ENCODE measurements around the gene HYAL2. TPM values are rescaled to one million over a fixed set of nuclear protein-coding genes. Genes with fewer than 3 reads are reported as not detected.

The HYAL2 gene
- polyA plus RNA-seq, 1 experiment: 46.6 TPM

- Histone ChIP-seq H3K9me3 (ENCODE audit: control insufficient read depth, insufficient read depth, low read length) (no peaks in the 10 kb centered on the region; the same call in 1 of the 2 replicates), H3K27me3 (ENCODE audit: control insufficient read depth, insufficient read depth, low read length) (peaks cover 10% of the 10 kb centered on the region), H3K27ac (ENCODE audit: low read depth, low read length) (no peak overlapping the region), H3K4me3 (ENCODE audit: low read depth, low read length) (no peak overlapping the region)
- no peak for DNase-seq (ENCODE audit: low read depth, low spot score)
- TF ChIP-seq CTCF (IDR thresholded peaks at IDR 0.05; ENCODE audit: low read depth, low read length): no peak
- ChIA-PET CTCF (interaction anchor here (0.7 to 2.6 kb wide), 9 partner anchors 10 to 78 kb away, joined by 3 to 11 read pairs (median 3); partner anchors contain the start of gene SLC38A3), POLR2A (no interaction called here)
These were observed 51.9 kb downstream of the HYAL2 start for GRCh38 chr3:50270422-50271224.

- no peak for DNase-seq (ENCODE audit: low read depth, low spot score)
These were observed 52.5 kb downstream of the HYAL2 start for GRCh38 chr3:50269977-50270413.

GRCh38 chr3:50269460-50269859 lies 53.1 kb downstream of the HYAL2 start:
- Histone ChIP-seq H3K27me3 (ENCODE audit: control insufficient read depth, insufficient read depth, low read length) (peaks cover under 1% of the 10 kb centered on the region), H3K27ac (ENCODE audit: low read depth, low read length) (peak overlapping the region; percentile 52), H3K4me3 (ENCODE audit: low read depth, low read length) (peak overlapping the region; percentile 47), H3K9me3 (ENCODE audit: control insufficient read depth, insufficient read depth, low read length) (no peaks in the 10 kb centered on the region)
- TF ChIP-seq CTCF (IDR thresholded peaks at IDR 0.05; ENCODE audit: low read depth, low read length): no peak
- CTCF ChIA-PET: interaction anchor here (0.6 to 2.6 kb wide), 5 partner anchors 10 to 77 kb away, joined by 3 to 11 read pairs (median 6); no protein-coding TSS in a partner anchor
- POLR2A ChIA-PET: interaction anchor here (0.7 to 1.3 kb wide), 4 partner anchors 10 to 142 kb away, joined by 3 read pairs; no protein-coding TSS in a partner anchor
- no peak for DNase-seq (ENCODE audit: low read depth, low spot score)

More at GRCh38 chr3:50269977-50270413, 52.5 kb downstream of the HYAL2 start:
- Histone ChIP-seq H3K4me3 (ENCODE audit: low read depth, low read length) (peak overlapping the region; percentile 47), H3K27me3 (ENCODE audit: control insufficient read depth, insufficient read depth, low read length) (peaks cover 4% of the 10 kb centered on the region), H3K9me3 (ENCODE audit: control insufficient read depth, insufficient read depth, low read length) (no peaks in the 10 kb centered on the region), H3K27ac (ENCODE audit: low read depth, low read length) (peak overlapping the region; percentile 52)
- ChIA-PET CTCF (interaction anchor here (0.6 to 2.6 kb wide), 6 partner anchors 10 to 77 kb away, joined by 3 to 11 read pairs (median 4); no protein-coding TSS in a partner anchor), POLR2A (interaction anchor here (1.3 kb wide), 1 partner anchor 13 kb away, joined by 3 read pairs; no protein-coding TSS in a partner anchor)
- no peak for TF ChIP-seq CTCF (IDR thresholded peaks at IDR 0.05; ENCODE audit: low read depth, low read length)

GRCh38 chr3:50268703-50269451 lies 53.7 kb downstream of the HYAL2 start, which contains the start of gene SEMA3B:
Gene SEMA3B, plus strand, starts transcription at chr3:50269147. Its CDS starts 94 bp downstream, at chr3:50269241.
- H3K9me3 ChIP-seq (ENCODE audit: control insufficient read depth, insufficient read depth, low read length): no peaks in the 10 kb centered on the region
- no peak for TF ChIP-seq CTCF (IDR thresholded peaks at IDR 0.05; ENCODE audit: low read depth, low read length)
- ChIA-PET CTCF (interaction anchor here (0.5 to 2.6 kb wide), 4 partner anchors 9 to 76 kb away, joined by 3 to 11 read pairs (median 7); no protein-coding TSS in a partner anchor), POLR2A (interaction anchor here (0.7 to 1.3 kb wide), 5 partner anchors 9 to 142 kb away, joined by 3 read pairs; partner anchors contain the start of gene GNAI2)
- H3K27me3 ChIP-seq (ENCODE audit: control insufficient read depth, insufficient read depth, low read length): no peaks in the 10 kb centered on the region
- peak within 1 kb of the TSS; percentile 49 for H3K4me3 ChIP-seq (ENCODE audit: low read depth, low read length)
- peak within 1 kb of the TSS; percentile 52 for H3K27ac ChIP-seq (ENCODE audit: low read depth, low read length)
- no peak for DNase-seq (ENCODE audit: low read depth, low spot score)
